ENCODE data around the gene TMEM190. TPM values are rescaled to one million over a fixed set of nuclear protein-coding genes. Genes with fewer than 3 reads are reported as not detected.

The TMEM190 gene
- total RNA-seq, 1 donor from 2014 or later, result 2.5 TPM

DNA sequence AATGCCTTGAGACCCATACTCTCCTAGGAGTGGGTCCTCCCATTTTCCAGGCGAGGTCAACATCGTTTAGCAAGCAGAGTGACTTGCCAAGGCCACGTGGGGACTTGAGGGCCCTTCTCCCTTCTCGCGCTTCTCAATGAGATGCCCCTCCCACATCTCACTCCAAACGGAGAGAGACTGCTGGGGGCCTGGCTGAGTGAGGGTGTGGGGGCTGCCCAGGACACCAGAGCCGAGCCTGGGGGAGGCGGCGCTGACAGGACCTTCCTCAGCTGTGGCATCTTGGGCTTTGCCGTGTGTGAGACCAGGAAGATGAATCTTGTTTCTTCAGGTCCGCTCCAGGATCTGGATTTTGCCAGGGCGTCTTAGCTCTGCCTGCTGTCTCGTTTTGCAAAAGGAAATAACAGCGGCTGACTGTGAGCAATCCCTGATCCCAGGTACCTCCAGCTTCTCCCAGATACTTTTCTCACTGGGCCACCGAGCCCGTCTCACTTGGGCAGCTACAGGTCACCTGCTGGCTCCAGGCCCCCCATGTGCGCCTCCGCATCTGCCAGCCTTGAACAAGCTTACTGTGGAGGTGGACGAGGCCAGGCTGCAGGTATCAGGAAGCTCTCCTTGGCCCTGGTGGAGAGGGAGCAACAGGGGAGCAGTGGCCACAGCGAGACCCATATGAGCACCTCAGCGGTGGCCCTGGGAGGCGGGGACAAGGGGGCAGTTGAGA, 28.1 kb upstream of the TMEM190 start:
- no peak overlapping the region for H3K27ac ChIP-seq (ENCODE audit: low read depth, low read length)
- H3K9ac ChIP-seq (ENCODE audit: low read length), result no peak overlapping the region
- no peak overlapping the region for H3K27ac Mint-ChIP-seq (ENCODE audit: unreplicated experiment)

DNA sequence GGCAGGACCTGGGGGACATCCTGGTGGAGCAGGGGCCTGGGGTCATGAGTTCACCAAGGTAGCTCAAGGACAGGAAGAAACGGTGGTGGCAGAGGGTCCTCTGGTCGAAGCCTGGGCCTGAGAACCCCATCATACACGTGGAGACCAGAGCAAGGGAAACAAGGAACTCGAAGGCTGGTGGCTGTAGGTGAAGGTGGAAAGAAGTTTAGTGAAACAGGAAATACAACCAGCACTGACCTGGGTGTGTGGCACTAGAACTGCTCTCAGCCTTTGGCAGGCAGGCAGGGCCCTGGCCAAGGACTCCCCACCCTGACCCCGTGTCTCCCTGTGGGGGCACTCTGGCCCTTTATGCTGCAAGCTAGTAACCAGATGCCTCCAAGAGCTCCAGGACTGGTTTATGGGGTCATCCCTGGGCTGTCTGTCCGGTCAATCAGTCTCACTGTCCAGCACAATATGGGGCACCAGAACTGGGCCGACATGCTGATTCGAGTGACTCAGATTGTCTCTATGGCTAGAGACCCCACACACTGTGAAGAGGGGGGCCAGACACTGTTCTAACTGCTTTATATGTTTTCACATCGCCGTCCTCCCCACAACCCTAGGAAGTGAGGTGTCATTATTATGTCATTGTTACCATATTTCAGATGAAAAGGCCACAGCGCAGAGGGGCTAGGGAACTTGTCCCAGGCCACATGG, 25.9 kb upstream of the TMEM190 start:
- H3K4me1 ChIP-seq (ENCODE audit: insufficient read depth, low read length), result peaks cover 10% of the 10 kb centered on the region
- H3K4me3 Mint-ChIP-seq (ENCODE audit: unreplicated experiment), result peak overlapping the region; percentile 54
- H3K27me3 Mint-ChIP-seq (ENCODE audit: low read depth, unreplicated experiment), result peaks cover 40% of the 10 kb centered on the region
- no peaks in the 10 kb centered on the region for H3K79me2 ChIP-seq (ENCODE audit: insufficient read depth, low read length)
- H3K9me3 ChIP-seq (ENCODE audit: insufficient read depth, low read depth, low read length), result no peaks in the 10 kb centered on the region
- no peak overlapping the region for H3K27ac ChIP-seq (ENCODE audit: low read depth, low read length)
- no peak overlapping the region for H3K4me3 ChIP-seq (ENCODE audit: insufficient read depth, low read depth, low read length)
- FAIRE-seq, result no peak
- no peak for DNase-seq (ENCODE audit: low read depth)
- no peak overlapping the region for H3K9ac ChIP-seq (ENCODE audit: low read length)
- TF ChIP-seq, protein P1, sequence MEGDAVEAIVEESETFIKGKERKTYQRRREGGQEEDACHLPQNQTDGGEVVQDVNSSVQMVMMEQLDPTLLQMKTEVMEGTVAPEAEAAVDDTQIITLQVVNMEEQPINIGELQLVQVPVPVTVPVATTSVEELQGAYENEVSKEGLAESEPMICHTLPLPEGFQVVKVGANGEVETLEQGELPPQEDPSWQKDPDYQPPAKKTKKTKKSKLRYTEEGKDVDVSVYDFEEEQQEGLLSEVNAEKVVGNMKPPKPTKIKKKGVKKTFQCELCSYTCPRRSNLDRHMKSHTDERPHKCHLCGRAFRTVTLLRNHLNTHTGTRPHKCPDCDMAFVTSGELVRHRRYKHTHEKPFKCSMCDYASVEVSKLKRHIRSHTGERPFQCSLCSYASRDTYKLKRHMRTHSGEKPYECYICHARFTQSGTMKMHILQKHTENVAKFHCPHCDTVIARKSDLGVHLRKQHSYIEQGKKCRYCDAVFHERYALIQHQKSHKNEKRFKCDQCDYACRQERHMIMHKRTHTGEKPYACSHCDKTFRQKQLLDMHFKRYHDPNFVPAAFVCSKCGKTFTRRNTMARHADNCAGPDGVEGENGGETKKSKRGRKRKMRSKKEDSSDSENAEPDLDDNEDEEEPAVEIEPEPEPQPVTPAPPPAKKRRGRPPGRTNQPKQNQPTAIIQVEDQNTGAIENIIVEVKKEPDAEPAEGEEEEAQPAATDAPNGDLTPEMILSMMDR (IDR thresholded peaks at IDR 0.05; ENCODE audit: insufficient read depth, low read depth, low read length), result no peak
- TF ChIP-seq EZH2 (IDR thresholded peaks at IDR 0.05; ENCODE audit: insufficient read depth, low read length), result no peak
- H3K27me3 ChIP-seq (ENCODE audit: insufficient read depth, low read length), result peaks cover 15% of the 10 kb centered on the region
- no peak overlapping the region for H2AFZ ChIP-seq (ENCODE audit: low read depth, low read length)
- no peaks in the 10 kb centered on the region for H3K36me3 ChIP-seq (ENCODE audit: insufficient read depth, low read length)
- peak overlapping the region; percentile 34 for H3K27ac Mint-ChIP-seq (ENCODE audit: unreplicated experiment)
- peaks cover 10% of the 10 kb centered on the region for H3K36me3 Mint-ChIP-seq (ENCODE audit: low read depth, unreplicated experiment)
- H3K9me3 Mint-ChIP-seq (ENCODE audit: unreplicated experiment), result peaks cover 3% of the 10 kb centered on the region
- H3K4me2 ChIP-seq (ENCODE audit: low read length), result no peak overlapping the region
- H3K4me1 Mint-ChIP-seq (ENCODE audit: low read depth, unreplicated experiment), result peaks cover 5% of the 10 kb centered on the region
- H4K20me1 ChIP-seq (ENCODE audit: insufficient read depth, low read length), result peaks cover 11% of the 10 kb centered on the region

More for the DNA sequence above, 28.1 kb upstream of the TMEM190 start:
- Histone ChIP-seq H3K79me2 (ENCODE audit: insufficient read depth, low read length) (no peaks in the 10 kb centered on the region), H3K27me3 (ENCODE audit: insufficient read depth, low read length) (peaks cover 10% of the 10 kb centered on the region), H4K20me1 (ENCODE audit: insufficient read depth, low read length) (peaks cover 5% of the 10 kb centered on the region), H3K9me3 (ENCODE audit: insufficient read depth, low read depth, low read length) (no peaks in the 10 kb centered on the region), H3K36me3 (ENCODE audit: insufficient read depth, low read length) (no peaks in the 10 kb centered on the region), H3K4me3 (ENCODE audit: insufficient read depth, low read depth, low read length) (no peak overlapping the region), H3K4me2 (ENCODE audit: low read length) (no peak overlapping the region), H3K4me1 (ENCODE audit: insufficient read depth, low read length) (peaks cover 7% of the 10 kb centered on the region), H2AFZ (ENCODE audit: low read depth, low read length) (no peak overlapping the region)
- FAIRE-seq (no peak), DNase-seq (ENCODE audit: low read depth) (no peak)
- Mint-ChIP-seq H3K27me3 (ENCODE audit: low read depth, unreplicated experiment) (peaks cover 30% of the 10 kb centered on the region), H3K36me3 (ENCODE audit: low read depth, unreplicated experiment) (peaks cover 13% of the 10 kb centered on the region), H3K9me3 (ENCODE audit: unreplicated experiment) (peaks cover 3% of the 10 kb centered on the region), H3K4me1 (ENCODE audit: low read depth, unreplicated experiment) (peaks cover 13% of the 10 kb centered on the region), H3K4me3 (ENCODE audit: unreplicated experiment) (no peak overlapping the region)
- TF ChIP-seq EZH2 (IDR thresholded peaks at IDR 0.05; ENCODE audit: insufficient read depth, low read length), result no peak
- TF ChIP-seq, protein P1 (IDR thresholded peaks at IDR 0.05; ENCODE audit: insufficient read depth, low read depth, low read length), result no peak

Measured in astrocyte (in vitro differentiated cells and primary cell).